Measurements from ENCODE around the gene ZAR1. TPM values are rescaled to one million over a fixed set of nuclear protein-coding genes. Genes with fewer than 3 reads are reported as not detected.
"Not testable (repeated sequence)": the region's sequence is repeated elsewhere in the genome, so short reads cannot be mapped to it uniquely, and the experiment has no call there.

ZAR1 gene
- total and polyA plus RNA-seq, 2 experiments from 2014 or later = not detected

- Histone ChIP-seq H2AFZ (no peak overlapping the region), H3K4me3 (no peak overlapping the region), H3K9me3 (ENCODE audit: low read depth) (no peaks in the 10 kb centered on the region), H4K20me1 (ENCODE audit: insufficient read depth, poor library complexity, severe bottlenecking) (no peaks in the 10 kb centered on the region), H3K27ac (no peak overlapping the region), H3K4me2 (no peak overlapping the region), H3K9me2 (replicated peaks; ENCODE audit: insufficient read depth) (no peaks in the 10 kb centered on the region), H3K4me1 (ENCODE audit: insufficient read depth) (no peaks in the 10 kb centered on the region), H3K36me3 (replicated peaks; ENCODE audit: insufficient read depth, low read depth) (no peaks in the 10 kb centered on the region), H3K27me3 (no peaks in the 10 kb centered on the region), H3K79me2 (no peaks in the 10 kb centered on the region)
- no peak for DNase-seq (ENCODE audit: low spot score)
- WGBS (ENCODE audit: low lambda C conversion rate, missing lambda C conversion rate) = 85% methylated on average over 9 of the region's 10 CpGs
- TF ChIP-seq EZH2 (IDR thresholded peaks at IDR 0.05; ENCODE audit: borderline replicate concordance) (no peak), CTCF (IDR thresholded peaks at IDR 0.05; ENCODE audit: poor library complexity) (no peak), EZH2phosphoT487 (IDR thresholded peaks at IDR 0.05; ENCODE audit: low read depth, severe bottlenecking, unreplicated experiment) (no peak)
These were observed 40.9 kb upstream of the ZAR1 start for GRCh38 chr4:48449151-48449550.

- Histone ChIP-seq H3K79me2 (no peaks in the 10 kb centered on the region), H3K9me2 (replicated peaks; ENCODE audit: insufficient read depth) (no peaks in the 10 kb centered on the region), H3K36me3 (replicated peaks; ENCODE audit: insufficient read depth, low read depth) (no peaks in the 10 kb centered on the region), H3K4me1 (ENCODE audit: insufficient read depth) (no peaks in the 10 kb centered on the region), H3K27ac (no peak overlapping the region), H4K20me1 (ENCODE audit: insufficient read depth, poor library complexity, severe bottlenecking) (no peaks in the 10 kb centered on the region), H3K9me3 (ENCODE audit: low read depth) (no peaks in the 10 kb centered on the region), H3K27me3 (no peaks in the 10 kb centered on the region), H3K4me3 (no peak overlapping the region), H2AFZ (no peak overlapping the region), H3K4me2 (no peak overlapping the region)
- DNase-seq (ENCODE audit: low spot score) = no peak
- WGBS (ENCODE audit: low lambda C conversion rate, missing lambda C conversion rate) = 94% methylated on average over 3 of the region's 3 CpGs
- TF ChIP-seq EZH2 (IDR thresholded peaks at IDR 0.05; ENCODE audit: borderline replicate concordance) (no peak), CTCF (IDR thresholded peaks at IDR 0.05; ENCODE audit: poor library complexity) (no peak), EZH2phosphoT487 (IDR thresholded peaks at IDR 0.05; ENCODE audit: low read depth, severe bottlenecking, unreplicated experiment) (no peak)
These were observed 39.3 kb upstream of the ZAR1 start for GRCh38 chr4:48450740-48451139.

- H4K20me1 ChIP-seq (ENCODE audit: insufficient read depth, poor library complexity, severe bottlenecking); H3K9me2 ChIP-seq (replicated peaks; ENCODE audit: insufficient read depth); DNase-seq (ENCODE audit: low spot score); H3K27me3 ChIP-seq; H3K27ac ChIP-seq; H3K4me3 ChIP-seq; H3K4me1 ChIP-seq (ENCODE audit: insufficient read depth); H3K36me3 ChIP-seq (replicated peaks; ENCODE audit: insufficient read depth, low read depth); H2AFZ ChIP-seq; H3K79me2 ChIP-seq; H3K9me3 ChIP-seq (ENCODE audit: low read depth); H3K4me2 ChIP-seq: not testable (repeated sequence)
- 96% methylated on average over 3 of the region's 3 CpGs for WGBS (ENCODE audit: low lambda C conversion rate, missing lambda C conversion rate)
These were observed 38.4 kb upstream of the ZAR1 start for GRCh38 chr4:48451656-48452055.

GRCh38 chr4:48454591-48454990 lies 35.5 kb upstream of the ZAR1 start:
- Histone ChIP-seq H3K4me1 (ENCODE audit: insufficient read depth) (no peaks in the 10 kb centered on the region), H4K20me1 (ENCODE audit: insufficient read depth, poor library complexity, severe bottlenecking) (no peaks in the 10 kb centered on the region), H3K9me3 (ENCODE audit: low read depth) (no peaks in the 10 kb centered on the region), H2AFZ (no peak overlapping the region), H3K27me3 (no peaks in the 10 kb centered on the region), H3K27ac (no peak overlapping the region), H3K4me3 (no peak overlapping the region), H3K36me3 (replicated peaks; ENCODE audit: insufficient read depth, low read depth) (no peaks in the 10 kb centered on the region), H3K4me2 (no peak overlapping the region), H3K9me2 (replicated peaks; ENCODE audit: insufficient read depth) (no peaks in the 10 kb centered on the region), H3K79me2 (no peaks in the 10 kb centered on the region)
- 95% methylated on average over 2 of the region's 2 CpGs for WGBS (ENCODE audit: low lambda C conversion rate, missing lambda C conversion rate)
- DNase-seq (ENCODE audit: low spot score) = no peak
- TF ChIP-seq EZH2phosphoT487 (IDR thresholded peaks at IDR 0.05; ENCODE audit: low read depth, severe bottlenecking, unreplicated experiment) = no peak
- TF ChIP-seq CTCF (IDR thresholded peaks at IDR 0.05; ENCODE audit: poor library complexity) = no peak
- no peak for TF ChIP-seq EZH2 (IDR thresholded peaks at IDR 0.05; ENCODE audit: borderline replicate concordance)

All from hepatocyte (in vitro differentiated cells).